Measurements from ENCODE around the gene TIAM2.

- TF ChIP-seq POLR2A (IDR thresholded peaks at IDR 0.05; ENCODE audit: low read length), result no peak
- no peak for TF ChIP-seq GATA1 (IDR thresholded peaks at IDR 0.05; ENCODE audit: low read depth, low read length)
These were observed 187.0 kb downstream of the TIAM2 start for GRCh38 chr6:155182103-155182502.

All from erythroblast (primary cell).